GM19238 (cell line): ENCODE results near the gene CHST9.
"Not testable (repeated sequence)": the region's sequence is repeated elsewhere in the genome, so short reads cannot be mapped to it uniquely, and the experiment has no call there.

ENCODE experiments used
- DNase-seq: peaks from one replicate; pipeline ENCODE4 v3.0.0; 2011; ENCODE audit warnings: low spot score; ENCODE audit not compliant: insufficient read length

The CHST9 gene

DNA sequence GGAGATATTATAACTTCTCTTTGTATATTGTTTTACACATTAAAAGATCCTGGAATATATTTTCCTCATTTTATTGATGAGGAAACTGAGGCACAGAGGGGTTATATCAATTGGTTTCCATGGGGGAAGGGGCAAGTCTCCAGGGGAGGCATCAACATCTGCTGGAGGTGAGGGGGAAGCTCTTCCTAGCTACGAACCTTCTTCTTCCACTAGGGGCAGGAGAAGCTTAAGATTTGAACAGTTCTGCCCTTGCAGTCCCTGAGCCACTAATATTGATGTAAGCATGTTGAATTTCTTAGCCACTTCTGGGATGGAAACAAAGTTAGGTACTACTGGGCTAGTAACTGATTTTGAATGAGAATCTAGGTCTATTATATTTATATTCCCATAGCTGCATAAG, 179.5 kb downstream of the CHST9 start:
- DNase-seq, result no peak

DNA sequence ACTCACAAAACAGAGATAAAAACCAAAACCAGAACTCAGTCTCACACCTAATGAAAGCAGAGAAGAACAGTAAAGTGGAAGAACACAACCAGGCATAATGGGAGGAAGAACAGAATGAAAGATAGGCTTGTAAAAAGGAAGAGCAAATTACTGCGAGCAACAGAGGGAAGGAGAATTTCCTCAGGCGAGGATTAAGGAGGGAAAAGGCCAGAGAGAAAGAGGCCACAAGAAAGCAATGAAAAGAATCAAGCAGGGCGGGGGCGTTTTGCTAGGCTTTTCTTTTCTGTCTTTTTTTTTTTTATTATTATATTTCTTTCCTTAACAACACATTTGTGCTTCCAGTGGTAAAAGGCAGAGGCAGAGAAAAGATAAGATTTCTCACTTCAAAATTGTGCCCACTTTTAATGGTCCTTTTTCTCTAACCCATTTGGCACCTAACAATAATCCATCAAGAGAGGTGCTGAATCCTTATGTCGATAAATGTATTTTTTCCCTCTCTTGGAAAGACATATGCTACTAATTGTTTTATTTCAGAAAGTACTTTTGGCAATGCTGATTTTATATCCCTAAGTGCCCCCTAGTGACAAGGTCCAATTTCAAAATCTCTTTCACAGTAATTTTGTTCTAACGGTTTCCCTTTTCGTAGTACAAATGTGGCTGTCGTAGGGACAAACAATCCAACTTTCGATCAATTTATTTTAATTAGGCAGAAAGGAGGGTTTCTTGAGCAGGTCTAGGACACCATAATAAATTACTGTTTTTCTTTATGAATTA, 180.9 kb downstream of the CHST9 start:
- no peak for DNase-seq

DNA sequence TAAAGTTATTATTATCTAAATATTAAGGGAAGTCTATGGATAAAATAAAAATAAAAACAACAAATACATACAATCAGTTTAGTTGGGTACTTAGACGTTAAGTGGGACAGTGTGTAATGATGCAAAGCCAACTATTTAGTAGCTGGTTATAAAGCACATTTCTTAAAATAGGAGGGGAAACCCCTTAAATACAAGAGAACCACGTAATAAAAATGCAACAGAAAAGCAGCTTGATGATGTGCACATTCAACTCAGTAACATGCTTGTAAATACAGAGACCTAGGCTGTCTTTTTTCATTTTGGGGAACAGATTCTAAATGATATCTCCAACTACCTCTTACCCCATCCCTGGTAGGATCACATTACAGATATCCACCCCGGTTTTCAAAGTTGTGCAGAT, 185.3 kb downstream of the CHST9 start:
- DNase-seq, result no peak

DNA sequence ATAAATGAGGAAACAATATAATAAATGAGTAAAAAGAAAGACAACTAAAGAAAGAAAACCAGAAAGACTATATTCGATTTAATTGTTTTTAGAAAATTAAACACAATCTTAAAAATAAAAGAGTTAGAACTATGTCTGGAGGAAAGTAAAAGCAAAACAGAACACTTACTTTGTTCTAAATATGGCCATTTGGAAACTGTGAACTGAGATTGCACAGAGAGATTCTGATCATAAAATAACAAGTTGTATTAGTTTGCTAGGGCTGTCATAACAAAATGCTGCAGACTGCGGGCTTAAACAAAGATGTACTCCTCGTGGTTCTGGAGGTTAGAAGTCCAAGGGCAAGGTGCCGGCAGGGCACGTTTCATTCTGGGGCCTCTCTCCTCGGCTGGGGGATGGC, 191.5 kb downstream of the CHST9 start:
- DNase-seq, result no peak

DNA sequence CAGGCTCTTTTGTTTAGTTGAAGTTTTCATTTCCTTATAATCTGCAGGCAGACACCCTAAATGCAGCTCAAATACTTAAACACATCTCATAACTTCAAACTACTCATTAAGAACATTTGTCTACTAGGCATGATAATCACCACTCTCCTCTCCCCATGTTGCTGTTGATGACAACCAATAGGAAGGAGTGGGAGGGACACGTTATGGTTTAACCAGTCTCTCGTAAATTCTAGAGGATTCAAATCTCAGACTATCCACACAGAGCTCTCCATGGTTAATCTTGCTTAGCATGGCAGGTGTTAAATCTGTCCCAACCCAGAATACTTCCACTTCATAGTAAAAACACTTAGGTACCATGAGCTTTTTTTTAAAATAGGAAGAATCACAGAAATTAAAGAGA, 192.2 kb downstream of the CHST9 start:
- DNase-seq, result no peak

DNA sequence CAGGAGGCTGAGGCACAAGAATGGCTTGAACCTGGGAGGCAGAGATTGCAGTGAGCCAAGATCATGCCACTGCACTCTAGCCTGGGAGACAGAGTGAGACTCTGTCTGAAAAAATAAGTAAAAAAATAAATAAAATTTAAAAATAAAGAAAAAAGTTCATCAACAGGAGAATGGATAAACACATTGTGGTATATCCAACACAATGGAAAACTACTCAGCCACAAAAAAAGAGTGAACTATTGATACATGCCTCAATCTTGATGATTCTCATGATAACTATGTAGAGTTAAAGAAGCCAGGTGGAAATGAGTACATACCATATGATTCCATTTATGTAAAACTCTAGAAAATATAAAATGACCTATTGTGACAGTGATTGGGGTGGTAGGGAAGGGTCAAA, 195.3 kb downstream of the CHST9 start:
- no peak for DNase-seq

DNA sequence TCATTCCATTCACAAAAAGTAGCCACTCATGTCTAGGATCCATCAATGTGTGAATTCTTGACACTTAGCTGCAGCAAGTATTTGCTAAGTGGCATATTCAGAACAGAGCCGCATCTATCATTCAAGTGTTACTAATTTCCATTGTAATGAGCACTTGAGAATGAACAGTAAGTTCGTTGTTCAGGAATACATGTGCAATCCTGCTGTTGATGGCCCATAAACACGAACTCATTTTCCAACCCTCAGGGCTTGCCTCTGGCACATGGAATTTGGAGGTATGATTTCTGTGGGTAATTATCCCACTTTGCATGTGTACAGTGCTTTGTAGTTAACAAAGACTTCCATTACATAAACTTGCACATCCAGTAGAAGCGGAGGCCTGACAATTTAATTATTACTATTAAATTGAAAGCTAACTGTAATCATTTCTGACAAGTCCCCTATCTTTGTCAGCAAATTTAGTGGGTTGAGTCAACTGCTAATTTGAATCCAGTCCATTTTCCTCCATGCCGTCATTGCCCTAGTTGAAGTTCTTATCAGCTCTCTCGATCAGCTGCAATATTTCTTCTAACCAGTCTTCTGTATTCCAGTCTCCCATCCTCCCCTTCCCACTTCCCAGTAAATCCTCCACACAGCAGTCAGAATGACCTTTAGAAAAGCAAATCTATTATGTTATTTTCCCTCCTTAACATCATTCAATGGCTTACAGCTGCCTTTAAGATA, 203.6 kb downstream of the CHST9 start:
- DNase-seq, result no peak

DNA sequence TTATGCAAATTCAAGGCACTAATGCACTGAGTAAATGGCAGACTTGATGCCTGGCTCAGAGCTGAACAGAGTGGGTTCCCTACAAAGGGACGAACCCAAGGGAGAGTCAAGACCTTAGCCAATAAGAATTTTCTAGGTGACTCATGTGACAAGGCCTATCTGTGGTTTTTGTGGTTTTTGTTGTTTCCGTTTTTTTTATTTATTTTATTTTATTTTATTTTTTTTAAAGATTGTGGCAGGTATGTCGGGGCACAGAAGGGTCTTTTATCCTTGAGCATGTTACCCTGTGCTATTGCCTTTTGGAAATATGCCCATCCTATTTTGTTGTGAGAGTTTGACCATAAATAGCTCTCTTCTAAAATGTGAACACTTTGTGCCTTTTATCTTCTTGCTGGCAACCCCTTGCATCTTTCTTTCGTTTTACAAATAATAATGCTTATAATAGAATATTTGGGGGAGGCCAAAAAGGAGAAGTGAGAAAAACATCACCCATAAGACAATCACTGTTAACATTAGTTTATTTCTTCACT, 206.2 kb downstream of the CHST9 start:
- peak; percentile 33 for DNase-seq

DNA sequence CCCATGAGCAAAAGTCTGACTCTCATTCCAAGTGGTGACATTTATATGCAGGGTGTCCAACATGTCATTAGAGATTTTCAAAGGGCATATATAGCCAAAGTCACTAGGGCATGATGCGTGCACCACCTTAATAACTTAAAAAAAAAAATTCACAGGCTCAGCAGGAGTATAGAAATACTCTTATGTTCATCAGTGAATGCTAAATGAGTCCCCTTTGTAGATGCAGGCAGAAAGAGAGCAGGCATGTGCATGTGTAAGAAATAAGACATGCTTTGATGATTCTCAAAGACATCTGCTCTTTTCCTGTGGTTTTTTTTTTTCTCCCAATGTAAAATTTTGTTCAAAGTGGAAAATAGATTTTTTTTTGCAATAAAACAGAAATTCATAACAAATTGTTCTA, 207.3 kb downstream of the CHST9 start:
- no peak for DNase-seq

DNA sequence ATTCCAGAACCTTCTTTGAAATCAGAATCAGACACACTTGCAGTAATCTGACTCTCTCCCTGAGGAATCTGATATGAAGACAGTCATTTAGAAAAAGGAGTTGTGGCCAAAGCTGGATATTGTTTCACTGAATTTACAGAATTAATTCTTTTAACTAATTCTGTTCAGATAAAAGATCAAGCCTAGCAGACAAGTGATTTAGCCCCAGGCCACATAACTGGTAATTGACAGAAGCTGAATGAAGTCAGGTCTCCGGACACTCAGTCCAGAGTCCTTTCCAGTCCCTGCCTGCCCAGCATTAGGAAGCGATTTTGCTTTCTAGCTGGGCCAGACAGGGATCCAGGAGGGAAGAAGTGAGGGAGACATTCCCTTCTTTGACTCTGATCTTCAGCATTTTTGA, 208.9 kb downstream of the CHST9 start:
- no peak for DNase-seq

DNA sequence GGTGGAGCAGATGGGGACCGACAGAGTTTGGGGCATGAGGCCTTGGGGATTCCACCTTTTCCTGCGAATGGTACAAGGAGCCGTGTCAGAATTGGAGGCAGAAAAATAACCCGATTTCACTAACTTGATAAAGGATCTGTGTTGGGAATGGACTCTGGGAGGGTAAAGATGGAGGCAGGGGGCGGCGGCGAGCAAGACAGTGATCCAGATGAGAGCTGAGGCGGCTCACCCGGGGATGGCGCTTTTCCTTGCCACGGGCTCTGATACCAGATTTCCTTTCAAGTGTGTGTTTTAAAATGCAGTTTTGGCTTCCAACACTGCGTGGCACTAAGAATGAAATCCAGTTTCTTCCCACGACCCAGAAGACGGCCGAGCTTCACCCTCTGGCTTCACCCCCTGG, 212.6 kb downstream of the CHST9 start:
- not testable (repeated sequence) for DNase-seq

DNA sequence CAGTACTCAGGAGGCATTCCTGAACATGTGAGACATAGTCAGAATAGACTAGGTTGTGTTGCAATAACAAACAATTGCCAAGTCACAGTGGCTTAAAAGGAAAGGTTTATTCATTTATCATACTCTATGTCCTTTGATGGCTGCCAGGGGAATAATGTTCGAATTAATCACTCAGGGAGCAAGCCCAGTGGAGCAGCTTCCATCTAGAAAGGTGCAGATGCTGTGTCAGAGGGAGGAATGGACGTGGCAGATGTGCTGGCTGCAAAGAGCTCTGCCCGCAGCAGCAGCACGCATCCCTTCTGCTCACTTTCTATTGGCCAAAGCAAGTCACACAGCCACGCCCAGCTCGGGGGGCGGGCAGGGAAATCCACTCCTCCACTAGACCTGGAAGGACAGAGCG, 213.7 kb downstream of the CHST9 start:
- no peak for DNase-seq

DNA sequence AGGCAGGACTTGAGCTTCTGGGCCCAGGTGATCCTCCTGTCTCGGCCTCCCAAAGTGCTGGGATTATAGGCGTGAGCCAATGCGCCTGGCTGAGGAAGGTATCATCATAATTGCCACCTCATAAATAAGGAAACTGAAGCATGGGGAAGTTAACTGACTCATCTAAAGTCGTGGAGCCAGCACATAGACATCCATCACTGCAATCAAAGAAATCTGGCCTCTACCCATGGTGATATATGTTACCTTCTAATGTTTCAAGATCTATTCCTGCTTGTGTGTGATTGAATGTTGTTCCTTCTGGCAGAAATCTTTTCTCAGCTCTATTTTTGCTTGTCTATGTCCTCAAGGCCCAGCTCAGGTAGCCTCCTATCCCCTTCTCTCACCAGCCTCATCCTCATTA, 214.5 kb downstream of the CHST9 start:
- DNase-seq, result no peak

DNA sequence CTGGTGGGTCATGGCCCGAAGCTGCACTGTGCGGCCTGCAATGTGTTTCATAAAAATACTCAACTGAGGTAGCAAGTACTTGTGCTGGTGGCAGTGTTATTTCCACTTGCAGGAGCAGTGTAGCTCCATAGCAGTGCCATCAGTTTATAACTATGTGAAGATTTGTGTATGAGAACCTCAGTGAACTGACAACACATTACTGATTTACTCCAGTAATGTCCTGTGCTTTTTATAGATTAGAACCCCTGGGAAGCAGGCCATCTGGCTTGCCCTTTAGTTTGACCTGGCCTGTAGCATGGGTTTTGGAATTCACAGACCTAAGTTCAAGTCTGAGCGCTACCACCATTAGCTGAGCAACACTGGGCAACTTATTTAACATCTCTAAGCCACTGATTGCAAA, 219.9 kb downstream of the CHST9 start:
- no peak for DNase-seq

DNA sequence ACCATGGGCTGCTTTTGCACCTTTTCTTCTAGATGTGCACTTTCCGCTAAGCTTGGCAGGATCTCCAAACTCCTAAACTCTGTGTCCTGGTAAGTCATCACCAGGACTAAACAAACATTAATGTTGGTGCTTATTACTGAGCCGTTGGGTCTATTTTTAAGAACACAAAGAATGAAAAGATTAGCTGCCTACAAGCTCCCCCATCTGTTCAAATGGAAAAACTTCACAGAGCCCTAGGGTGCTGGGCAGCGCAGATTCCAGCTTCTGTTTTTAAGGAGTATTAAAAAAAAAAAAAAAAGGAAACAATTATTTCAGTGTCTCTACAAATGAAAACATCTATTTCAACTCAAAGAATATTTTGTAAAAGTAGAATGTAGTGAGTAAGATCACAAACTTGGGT, 221.8 kb downstream of the CHST9 start:
- no peak for DNase-seq

DNA sequence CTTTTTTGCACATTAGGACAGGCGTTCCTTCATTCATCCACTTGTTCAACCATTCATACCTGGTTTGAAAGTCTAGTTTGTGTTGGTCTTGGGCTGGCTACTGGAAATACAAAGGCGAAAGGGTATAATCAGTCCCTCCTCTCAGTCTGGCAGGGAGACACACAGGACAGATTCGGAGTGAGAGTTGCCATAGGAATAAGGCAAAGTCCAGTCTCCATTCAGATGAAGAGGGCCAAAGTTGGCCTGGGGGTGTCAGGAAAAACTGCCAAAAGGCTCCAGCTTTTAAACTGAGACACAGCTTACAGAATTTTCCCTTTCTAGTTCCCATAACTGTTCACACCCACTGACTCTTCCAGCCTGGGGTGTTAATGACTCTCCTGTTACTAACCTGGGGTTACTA, 223.3 kb downstream of the CHST9 start:
- no peak for DNase-seq

DNA sequence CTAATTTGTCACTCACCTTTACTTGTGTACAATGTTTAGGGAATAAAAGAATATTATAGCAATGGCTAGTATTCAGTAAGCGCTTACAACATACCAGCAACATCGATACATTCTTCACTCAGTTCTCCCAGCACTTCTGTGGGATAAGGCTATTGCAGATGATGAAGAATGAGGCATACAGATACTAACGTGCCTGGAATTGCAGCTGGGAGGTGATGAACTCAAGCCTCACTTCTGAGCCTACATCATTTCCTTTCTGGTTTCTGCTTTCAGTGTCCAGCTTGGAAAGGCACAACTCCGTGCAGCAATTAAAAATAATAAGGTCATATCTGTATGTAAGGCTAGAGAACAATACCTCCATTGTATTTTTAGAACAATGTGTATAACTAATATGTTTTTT, 224.2 kb downstream of the CHST9 start:
- DNase-seq, result no peak

DNA sequence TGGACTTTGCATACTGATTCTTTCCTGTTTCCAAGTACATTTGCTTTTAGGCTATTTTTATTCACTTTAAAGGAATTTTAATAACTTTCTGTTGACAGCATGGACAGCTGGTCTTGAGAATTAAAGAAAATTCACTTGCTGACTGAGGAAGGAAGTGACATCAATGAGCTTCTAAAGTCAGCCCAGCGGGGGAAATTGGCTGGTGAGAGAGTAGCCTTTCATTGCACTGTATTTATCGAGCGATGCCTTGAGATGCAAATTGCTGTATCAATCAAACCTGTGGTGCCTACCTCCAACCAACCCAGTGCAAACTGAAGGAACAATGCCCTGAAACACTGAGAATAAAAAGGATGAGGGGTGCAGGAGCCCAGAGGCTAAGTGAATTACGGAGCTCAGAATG, 228.2 kb downstream of the CHST9 start:
- no peak for DNase-seq

DNA sequence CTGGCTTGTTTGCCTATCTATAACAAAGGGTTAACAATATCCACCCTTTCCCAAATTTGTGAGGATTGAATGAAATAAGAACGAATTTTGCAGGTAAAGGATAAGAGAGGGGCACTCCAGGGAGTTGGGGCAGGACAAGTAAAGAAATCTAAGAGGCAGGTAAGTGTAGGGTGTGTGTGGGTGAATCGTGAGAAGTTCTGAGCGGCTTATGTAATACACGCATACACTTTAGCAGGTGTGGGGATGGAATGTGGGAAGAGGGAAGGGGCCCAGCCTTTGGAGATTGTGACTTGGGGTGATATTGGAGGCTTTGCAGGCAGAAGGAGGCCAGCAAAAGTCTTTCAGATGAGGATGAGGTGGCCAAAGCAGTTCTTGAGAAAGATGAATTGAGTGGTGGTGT, 236.4 kb downstream of the CHST9 start:
- DNase-seq, result no peak

DNA sequence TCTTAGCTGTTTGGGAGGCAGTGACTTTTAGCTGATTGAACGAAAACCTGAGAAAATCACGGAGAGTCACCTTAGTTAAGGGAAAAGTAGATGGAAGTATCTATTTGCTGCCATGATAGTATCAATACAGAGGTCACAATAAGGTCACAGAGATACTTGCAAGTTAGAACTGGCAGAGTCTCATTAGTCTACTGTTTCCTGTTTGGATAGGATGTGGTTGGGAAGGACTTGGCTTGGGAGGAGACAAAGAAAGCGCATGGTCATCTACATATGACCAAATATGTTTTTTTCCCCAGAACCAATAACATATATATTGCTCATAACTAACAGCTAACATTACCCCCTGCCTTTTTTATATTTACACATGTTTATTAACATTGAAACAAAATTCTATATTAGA, 241.2 kb downstream of the CHST9 start:
- no peak for DNase-seq

DNA sequence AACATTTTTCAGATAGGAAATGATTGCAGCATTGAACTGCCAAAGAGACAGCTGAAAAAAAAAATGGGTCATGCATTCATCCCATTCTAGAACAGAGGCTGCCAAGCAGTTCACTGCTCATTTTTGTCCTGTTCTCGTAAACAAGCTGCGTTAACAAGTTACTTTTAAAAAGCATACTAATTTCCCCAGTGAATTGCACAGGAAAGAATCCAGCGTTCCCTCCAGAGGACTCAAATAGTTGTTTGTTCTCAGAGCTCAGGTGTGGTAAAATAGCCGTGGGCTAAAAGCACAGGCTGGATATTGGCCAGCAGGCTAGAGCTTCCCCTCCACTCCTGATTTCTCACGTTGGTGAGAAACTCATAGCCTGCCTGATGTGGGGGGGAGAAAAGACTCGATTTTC, 243.5 kb downstream of the CHST9 start:
- no peak for DNase-seq

DNA sequence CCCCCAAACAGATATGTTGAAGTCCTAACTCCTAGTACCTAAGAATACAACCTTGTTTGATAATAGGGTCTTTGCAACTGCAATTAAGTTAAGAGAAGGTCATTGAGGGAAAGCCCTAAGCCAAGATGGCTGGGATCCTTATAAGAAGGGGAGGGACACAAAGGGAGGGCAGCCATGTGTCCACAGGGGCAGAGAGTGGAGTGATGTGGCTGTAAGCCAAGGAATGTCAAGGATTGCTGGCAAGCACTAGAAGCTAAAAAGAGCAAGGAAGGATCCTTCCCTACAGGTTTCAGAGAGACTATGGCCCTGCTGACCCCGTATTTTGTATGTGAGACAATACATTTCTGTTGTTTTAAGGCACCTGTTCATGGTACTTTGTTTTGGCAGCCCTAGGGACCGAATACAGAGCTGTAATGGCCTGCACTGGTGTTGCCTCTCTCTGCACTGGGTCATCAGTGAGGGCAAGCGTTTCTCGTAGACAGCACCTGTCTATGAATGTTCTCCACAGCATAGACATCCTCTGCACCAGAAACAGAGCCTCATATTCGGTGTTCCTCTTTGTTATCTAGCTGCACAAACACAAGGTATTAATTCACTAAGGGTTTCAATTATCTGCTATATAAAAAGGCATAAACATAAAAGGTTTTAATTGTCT, 244.2 kb downstream of the CHST9 start:
- no peak for DNase-seq
